ENCODE results near the gene RAP2A.

Gene RAP2A

GRCh38 chr13:97502706-97503105 lies 68.7 kb downstream of the RAP2A start:
- H3K4me3 ChIP-seq (ENCODE audit: low read depth, low read length), result no peak overlapping the region
- TF ChIP-seq CTCF (IDR thresholded peaks at IDR 0.05; ENCODE audit: low read depth, low read length), result no peak

- no peak for TF ChIP-seq CTCF (IDR thresholded peaks at IDR 0.05; ENCODE audit: low read depth, low read length)
- H3K4me3 ChIP-seq (ENCODE audit: low read depth, low read length), result no peak overlapping the region
Measured at GRCh38 chr13:97505017-97505416, 71.0 kb downstream of the RAP2A start.

- no peak overlapping the region for H3K4me3 ChIP-seq (ENCODE audit: low read depth, low read length)
- no peak for TF ChIP-seq CTCF (IDR thresholded peaks at IDR 0.05; ENCODE audit: low read depth, low read length)
Measured at GRCh38 chr13:97506511-97506910, 72.5 kb downstream of the RAP2A start.

- TF ChIP-seq CTCF (IDR thresholded peaks at IDR 0.05; ENCODE audit: low read depth, low read length), result no peak
- no peak overlapping the region for H3K4me3 ChIP-seq (ENCODE audit: low read depth, low read length)
Measured at GRCh38 chr13:97512732-97513131, 78.8 kb downstream of the RAP2A start.

- no peak overlapping the region for H3K4me3 ChIP-seq (ENCODE audit: low read depth, low read length)
- TF ChIP-seq CTCF (IDR thresholded peaks at IDR 0.05; ENCODE audit: low read depth, low read length), result no peak
Measured at GRCh38 chr13:97515643-97516042, 81.7 kb downstream of the RAP2A start.

GRCh38 chr13:97517967-97518366 lies 84.0 kb downstream of the RAP2A start:
- no peak for TF ChIP-seq CTCF (IDR thresholded peaks at IDR 0.05; ENCODE audit: low read depth, low read length)
- no peak overlapping the region for H3K4me3 ChIP-seq (ENCODE audit: low read depth, low read length)

All from WI38 (cell line).